HEK293T (cell line): Measurements from ENCODE around the gene LMAN1L.

Source experiments
- CTCF ChIA-PET: fragments of 350-600 bp; formaldehyde crosslinking; extraction: SDS; loops from one replicate; lab custom pipeline; 2021; ENCODE audit warnings: antibody characterized with exemption, inconsistent platforms; lab: Yijun Ruan, JAX
- POLR2A ChIA-PET: fragments of 350-600 bp; formaldehyde crosslinking; extraction: SDS; loops from one replicate; lab custom pipeline; 2020; ENCODE audit warnings: antibody characterized with exemption, inconsistent platforms; lab: Yijun Ruan, JAX
- DNase-seq: peaks from one replicate; pipeline ENCODE4 v3.0.0; 2012; ENCODE audit warnings: mixed read lengths; ENCODE audit errors: extremely low spot score
- ARNT ChIP-seq: fragments of 450-650 bp; IDR thresholded peaks from 2 replicates; pipeline ENCODE4 v1.6.1; 2017; ENCODE audit warnings: mild to moderate bottlenecking
- BHLHE40 ChIP-seq: fragments of 450-650 bp; IDR thresholded peaks from 2 replicates; pipeline ENCODE4 v1.6.1; 2016; ENCODE audit warnings: mild to moderate bottlenecking, moderate library complexity, borderline replicate concordance
- CTBP1 ChIP-seq: fragments of 450-650 bp; IDR thresholded peaks from 2 replicates; pipeline ENCODE4 v1.6.1; 2016; ENCODE audit warnings: borderline replicate concordance
- ELF4 ChIP-seq: fragments of 450-650 bp; IDR thresholded peaks from 2 replicates; pipeline ENCODE4 v1.6.1; 2017; ENCODE audit warnings: antibody characterized with exemption
- FOXA1 ChIP-seq: fragments of 450-650 bp; IDR thresholded peaks from 2 replicates; pipeline ENCODE4 v1.6.1; 2016; ENCODE audit warnings: mild to moderate bottlenecking
- FOXK2 ChIP-seq: fragments of 450-650 bp; IDR thresholded peaks from 2 replicates; pipeline ENCODE4 v1.6.1; 2016; ENCODE audit warnings: mild to moderate bottlenecking
- FOXM1 ChIP-seq: fragments of 450-650 bp; IDR thresholded peaks from 2 replicates; pipeline ENCODE4 v1.6.1; 2017; ENCODE audit warnings: mild to moderate bottlenecking, borderline replicate concordance
- HDGF ChIP-seq: fragments of 450-650 bp; IDR thresholded peaks from 2 replicates; pipeline ENCODE4 v1.6.1; 2017; ENCODE audit warnings: antibody characterized with exemption, borderline replicate concordance
- L3MBTL2 ChIP-seq: fragments of 450-650 bp; conservative IDR thresholded peaks from 2 replicates; pipeline ENCODE4 v1.6.1; 2016; ENCODE audit warnings: mild to moderate bottlenecking
- LEF1 ChIP-seq: fragments of 450-650 bp; IDR thresholded peaks from 2 replicates; pipeline ENCODE4 v1.6.1; 2017; ENCODE audit warnings: mild to moderate bottlenecking, borderline replicate concordance
- NFRKB ChIP-seq: fragments of 450-650 bp; IDR thresholded peaks from 2 replicates; pipeline ENCODE4 v1.6.1; 2016; ENCODE audit warnings: mild to moderate bottlenecking, moderate library complexity
- SP1 ChIP-seq: fragments of 450-650 bp; IDR thresholded peaks from 2 replicates; pipeline ENCODE4 v1.6.1; 2017
- SUZ12 ChIP-seq: fragments of 450-650 bp; IDR thresholded peaks from 2 replicates; pipeline ENCODE4 v1.6.1; 2016; ENCODE audit warnings: mild to moderate bottlenecking
- TARDBP ChIP-seq: fragments of 450-650 bp; IDR thresholded peaks from 2 replicates; pipeline ENCODE4 v1.6.1; 2016
- ZNF384 ChIP-seq: fragments of 450-650 bp; IDR thresholded peaks from 2 replicates; pipeline ENCODE4 v1.6.1; 2016
- TF ChIP-seq, protein P1 (sequence below): fragments of 450-650 bp; IDR thresholded peaks from 2 replicates; pipeline ENCODE4 v1.6.1; 2016

LMAN1L gene

GRCh38 chr15:74791667-74792066 is 21.0 kb upstream of the LMAN1L start:
- CTCF ChIA-PET: interaction anchor here (0.8 kb wide), 1 partner anchor 9 kb away, joined by 3 read pairs; no protein-coding TSS in a partner anchor
- TF ChIP-seq ELF4 (no peak), SP1 (no peak), NFRKB (no peak), ZNF384 (no peak)
- DNase-seq: no peak
- POLR2A ChIA-PET: no interaction called here

DNA sequence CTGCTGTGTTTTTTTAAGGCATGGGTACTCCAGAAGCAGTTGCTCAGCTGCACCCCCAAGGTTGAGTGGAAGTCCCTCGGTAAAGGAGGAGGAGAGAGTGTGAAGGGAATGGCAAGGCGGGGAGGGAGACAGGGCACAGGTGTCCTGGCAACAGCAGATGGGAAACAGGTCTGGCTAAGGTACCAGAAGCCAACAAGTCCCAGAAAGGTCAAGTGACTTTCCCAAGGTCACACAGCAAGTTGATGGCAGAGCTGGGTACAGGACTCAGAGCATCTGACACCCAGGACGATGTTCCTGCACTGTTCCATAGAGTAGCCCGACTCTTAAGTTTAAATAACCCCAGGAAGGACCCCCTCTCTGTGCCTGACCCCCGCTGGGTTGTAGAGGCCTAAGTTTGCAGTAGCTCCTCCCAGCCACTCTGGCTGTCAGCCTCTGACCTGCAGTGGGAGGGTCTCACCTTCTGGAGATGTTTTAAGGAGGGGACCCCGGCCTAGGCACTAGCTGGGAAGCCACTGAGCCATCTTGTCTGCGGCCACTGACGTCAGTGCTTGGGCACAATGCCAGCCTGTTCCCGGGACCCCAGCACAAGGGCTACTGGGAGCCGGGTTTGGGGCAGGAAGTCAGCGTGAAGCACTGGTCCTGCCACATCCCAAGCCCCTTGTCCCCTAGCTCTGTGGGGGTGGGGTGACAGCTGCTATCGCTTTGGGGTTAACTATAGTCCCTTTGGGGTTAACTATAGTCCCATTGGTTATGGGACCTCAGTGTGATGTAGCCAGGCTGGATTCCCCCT is 20.2 kb upstream of the LMAN1L start:
- no peak for DNase-seq
- ChIA-PET POLR2A (interaction anchor here (0.7 to 2.5 kb wide), 4 partner anchors 9 to 165 kb away, joined by 3 to 7 read pairs (median 4); partner anchors contain the start of gene FAM219B), CTCF (interaction anchor here (0.6 to 1.5 kb wide), 3 partner anchors 8 to 22 kb away, joined by 3 to 5 read pairs (median 3); no protein-coding TSS in a partner anchor)
- TF ChIP-seq ARNT (no peak), TARDBP (no peak), ZNF384 (no peak), SUZ12 (no peak), FOXA1 (no peak), HDGF (no peak), L3MBTL2 (no peak), NFRKB (no peak), CTBP1 (no peak)
- TF ChIP-seq, protein P1, sequence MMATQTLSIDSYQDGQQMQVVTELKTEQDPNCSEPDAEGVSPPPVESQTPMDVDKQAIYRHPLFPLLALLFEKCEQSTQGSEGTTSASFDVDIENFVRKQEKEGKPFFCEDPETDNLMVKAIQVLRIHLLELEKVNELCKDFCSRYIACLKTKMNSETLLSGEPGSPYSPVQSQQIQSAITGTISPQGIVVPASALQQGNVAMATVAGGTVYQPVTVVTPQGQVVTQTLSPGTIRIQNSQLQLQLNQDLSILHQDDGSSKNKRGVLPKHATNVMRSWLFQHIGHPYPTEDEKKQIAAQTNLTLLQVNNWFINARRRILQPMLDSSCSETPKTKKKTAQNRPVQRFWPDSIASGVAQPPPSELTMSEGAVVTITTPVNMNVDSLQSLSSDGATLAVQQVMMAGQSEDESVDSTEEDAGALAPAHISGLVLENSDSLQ: no peak

- CTCF ChIA-PET: interaction anchor here (0.6 to 1.5 kb wide), 7 partner anchors 9 to 1346 kb away, joined by 3 to 5 read pairs (median 3); no protein-coding TSS in a partner anchor
- no peak for TF ChIP-seq L3MBTL2
- TF ChIP-seq LEF1: no peak
- TF ChIP-seq FOXA1: no peak
- no peak for TF ChIP-seq TARDBP
- TF ChIP-seq, protein P1: no peak
- TF ChIP-seq ELF4: no peak
- TF ChIP-seq HDGF: no peak
- no peak for TF ChIP-seq FOXK2
- TF ChIP-seq FOXM1: no peak
- no peak for TF ChIP-seq SP1
- no peak for TF ChIP-seq NFRKB
- no peak for TF ChIP-seq SUZ12
- TF ChIP-seq BHLHE40: no peak
- no peak for TF ChIP-seq ARNT
- TF ChIP-seq CTBP1: no peak
- POLR2A ChIA-PET: interaction anchor here (0.7 to 2.5 kb wide), 5 partner anchors 10 to 164 kb away, joined by 3 to 7 read pairs (median 3); partner anchors contain the start of gene FAM219B
- no peak for DNase-seq
These were observed 19.3 kb upstream of the LMAN1L start for GRCh38 chr15:74793135-74794028.

DNA sequence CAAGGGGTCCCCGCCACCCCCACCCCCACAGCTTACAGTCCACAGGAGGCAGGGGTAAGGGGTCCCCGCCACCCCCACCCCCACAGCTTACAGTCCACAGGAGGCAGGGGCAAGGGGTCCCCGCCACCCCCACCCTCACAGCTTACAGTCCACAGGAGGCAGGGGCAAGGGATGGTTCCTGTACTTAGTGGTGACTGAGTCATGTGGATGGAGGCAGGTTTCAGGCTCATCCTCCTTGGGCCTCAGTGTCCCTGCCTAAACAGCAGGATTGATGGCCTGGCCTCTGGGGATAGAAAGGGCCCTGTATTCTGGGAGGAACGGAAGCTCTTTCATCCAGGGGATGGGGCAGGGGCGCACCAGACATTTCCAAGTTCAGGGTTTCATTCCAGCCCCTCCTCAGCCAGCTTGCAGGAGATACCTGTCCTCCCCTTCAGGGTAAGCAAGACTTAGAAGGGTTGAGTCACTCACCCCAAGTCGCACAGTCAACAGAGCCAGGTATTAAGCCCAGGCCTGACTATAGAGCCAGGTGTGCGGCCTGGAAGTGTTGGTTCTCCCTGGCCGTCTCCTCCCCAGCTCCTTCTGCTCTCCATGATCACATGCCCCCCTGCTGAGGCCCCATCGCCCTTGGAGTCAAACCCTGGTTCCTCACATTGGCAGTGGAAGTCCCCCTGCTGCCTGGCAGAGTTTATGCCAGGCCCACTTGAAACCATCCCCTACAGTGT is 18.2 kb upstream of the LMAN1L start:
- ChIA-PET POLR2A (interaction anchor here (1.0 to 2.5 kb wide), 2 partner anchors 11 to 144 kb away, joined by 3 to 7 read pairs; partner anchors contain the start of gene COX5A), CTCF (interaction anchor here (0.6 to 1.2 kb wide), 5 partner anchors 10 to 1352 kb away, joined by 3 to 4 read pairs (median 3); no protein-coding TSS in a partner anchor)
- no peak for TF ChIP-seq FOXM1
- DNase-seq: no peak

DNA sequence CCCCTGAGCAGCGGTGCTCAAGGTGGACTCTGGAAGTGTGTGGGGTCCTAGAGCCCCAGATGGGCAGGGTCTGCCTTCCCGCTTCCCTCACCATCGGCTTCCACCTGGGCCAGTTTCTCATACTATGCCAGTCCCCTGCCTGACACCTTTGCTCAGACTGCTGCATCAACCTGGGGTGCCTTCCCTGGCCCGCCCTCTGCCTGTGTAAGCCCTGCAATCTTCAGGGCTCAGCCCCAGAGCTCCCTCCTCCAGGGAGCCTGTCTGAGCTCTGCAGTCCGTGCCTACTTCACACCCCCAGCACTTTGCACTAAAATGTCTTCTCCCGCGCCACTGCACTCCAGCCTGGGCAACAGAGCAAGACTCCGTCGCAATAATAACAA is 17.7 kb upstream of the LMAN1L start:
- ChIA-PET CTCF (interaction anchor here (0.6 to 2.6 kb wide), 2 partner anchors 24 to 1352 kb away, joined by 3 to 12 read pairs; no protein-coding TSS in a partner anchor), POLR2A (interaction anchor here (1.0 kb wide), 1 partner anchor 143 kb away, joined by 3 read pairs; the partner anchor contains the start of gene COX5A)
- no peak for DNase-seq
- TF ChIP-seq FOXA1 (no peak), L3MBTL2 (no peak), BHLHE40 (no peak), FOXK2 (no peak), ARNT (no peak), HDGF (no peak), ELF4 (no peak), SP1 (no peak), TARDBP (no peak), LEF1 (no peak)
